ENCODE data around the gene PLXNA1.

GRCh38 chr3:126978291-126978690, 4.6 kb upstream of the PLXNA1 start:
- no peak for TF ChIP-seq CTCF (IDR thresholded peaks at IDR 0.05)
- TF ChIP-seq SIN3A (IDR thresholded peaks at IDR 0.05; ENCODE audit: borderline replicate concordance, low read depth, low read length), result no peak
- no peak for TF ChIP-seq NRF1 (IDR thresholded peaks at IDR 0.05; ENCODE audit: low read depth, low read length)
- TF ChIP-seq ELF1 (IDR thresholded peaks at IDR 0.05), result no peak
- no peak for TF ChIP-seq PBX3 (IDR thresholded peaks at IDR 0.05)

Measured in SK-N-SH (cell line).